HG03354 (cell line): Measurements from ENCODE around the gene ELK4.

Experiments
- ATAC-seq: cut with Tn5 transposase; IDR thresholded peaks from one replicate; pipeline ENCODE4 v1.9.1; 2021; ENCODE audit warnings: mild to moderate bottlenecking; ENCODE audit not compliant: unreplicated experiment, poor library complexity, severe bottlenecking

ELK4 gene

DNA sequence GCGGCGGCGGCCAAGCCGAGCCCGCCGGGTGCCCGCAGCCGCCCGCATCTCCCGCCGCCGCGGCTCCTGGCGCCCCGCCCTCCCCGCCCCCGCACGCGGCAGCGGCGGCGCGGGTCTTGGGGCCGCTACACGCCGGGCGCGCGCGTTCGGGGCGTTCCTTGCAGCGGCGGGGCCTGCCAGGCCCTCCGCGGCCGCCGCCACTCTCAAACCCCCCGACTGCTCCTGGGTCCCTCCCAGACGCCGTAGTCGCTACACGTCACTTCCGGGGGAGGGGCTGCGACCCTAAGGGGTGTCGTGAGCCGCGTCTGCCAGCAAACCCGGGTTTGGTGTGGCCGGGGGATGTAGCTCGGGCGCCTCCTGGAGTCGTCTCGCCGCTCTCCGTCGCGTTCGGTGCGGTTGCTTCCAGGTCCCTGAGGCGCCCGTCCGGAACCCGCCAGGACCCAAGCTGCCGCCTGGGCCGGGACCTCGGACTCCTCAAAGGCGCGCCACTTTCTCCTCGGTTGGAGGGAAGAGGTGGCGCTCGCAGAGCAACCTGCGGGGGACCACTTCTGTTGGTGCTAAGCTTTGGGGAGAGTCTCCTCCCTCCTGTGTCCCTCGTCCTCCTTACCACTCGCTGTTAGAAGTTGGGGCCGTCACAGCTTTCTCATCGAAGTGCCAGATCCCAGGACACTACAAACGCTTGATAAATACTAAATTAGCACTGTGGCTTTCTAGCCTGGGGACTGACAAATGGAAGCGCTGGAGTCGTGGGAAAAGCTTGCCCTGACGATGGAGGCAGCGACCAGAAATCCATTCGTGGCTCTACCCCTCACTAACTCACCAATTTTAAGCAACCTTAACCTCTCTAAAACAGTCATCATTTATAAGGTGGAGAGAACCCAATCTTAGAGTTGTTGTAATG lies at the start of gene ELK4:
ELK4 (minus strand) TSS at position 244 of the 901 bp plus-strand sequence. CDS start 8,129 bp downstream, outside the sequence.
- peak; percentile 79 for ATAC-seq

DNA sequence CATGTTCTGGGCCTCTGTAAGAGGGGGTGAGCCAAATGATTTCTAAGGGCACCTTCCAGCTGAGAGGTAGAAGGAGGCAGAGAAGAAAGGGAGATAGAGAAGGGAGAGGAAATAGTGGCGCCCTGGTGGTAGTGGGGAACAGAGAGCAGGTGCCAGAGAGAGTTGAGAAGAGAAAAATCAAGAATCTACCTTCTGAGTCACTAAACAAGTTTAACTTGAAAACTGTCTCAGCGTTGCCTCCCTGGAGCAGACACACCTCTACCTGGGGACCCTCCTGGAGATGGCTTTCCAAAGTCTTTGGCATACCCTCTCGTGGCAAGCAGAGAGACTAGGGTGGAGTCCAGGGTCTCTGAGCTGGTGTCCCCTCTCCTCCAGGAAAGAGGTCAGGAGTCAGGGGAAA lies 49.6 kb upstream of the ELK4 start:
- ATAC-seq, result no peak

- no peak for ATAC-seq
Observed at GRCh38 chr1:205680073-205680851, 48.5 kb upstream of the ELK4 start, which contains the start of gene SLC45A3. Gene SLC45A3 (minus strand): TSS chr1:205680509. CDS start chr1:205664656, 15,853 bp downstream.

- no peak for ATAC-seq
Observed at GRCh38 chr1:205678286-205679111, 46.7 kb upstream of the ELK4 start.

DNA sequence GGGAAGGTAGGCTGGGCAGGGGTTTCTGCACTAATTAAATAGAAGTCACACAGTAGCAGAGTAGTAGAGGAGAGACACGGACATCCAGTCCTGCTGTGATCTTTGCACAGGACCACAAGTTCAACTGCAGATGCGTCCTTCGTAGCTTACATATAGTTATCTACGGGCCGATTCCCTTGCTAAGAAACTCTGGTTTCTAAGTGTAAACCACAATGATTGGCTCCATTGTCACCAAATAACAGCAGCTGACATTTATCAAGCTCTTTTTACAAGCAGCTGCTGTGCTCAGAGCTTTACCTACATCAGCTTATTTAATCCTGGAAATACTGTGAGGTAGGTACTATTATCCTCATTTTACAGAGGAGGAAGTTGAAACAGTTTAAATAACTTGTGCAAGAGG lies 45.4 kb upstream of the ELK4 start:
- ATAC-seq, result no peak

- ATAC-seq, result no peak
Observed at GRCh38 chr1:205676597-205676996, 44.8 kb upstream of the ELK4 start.

DNA sequence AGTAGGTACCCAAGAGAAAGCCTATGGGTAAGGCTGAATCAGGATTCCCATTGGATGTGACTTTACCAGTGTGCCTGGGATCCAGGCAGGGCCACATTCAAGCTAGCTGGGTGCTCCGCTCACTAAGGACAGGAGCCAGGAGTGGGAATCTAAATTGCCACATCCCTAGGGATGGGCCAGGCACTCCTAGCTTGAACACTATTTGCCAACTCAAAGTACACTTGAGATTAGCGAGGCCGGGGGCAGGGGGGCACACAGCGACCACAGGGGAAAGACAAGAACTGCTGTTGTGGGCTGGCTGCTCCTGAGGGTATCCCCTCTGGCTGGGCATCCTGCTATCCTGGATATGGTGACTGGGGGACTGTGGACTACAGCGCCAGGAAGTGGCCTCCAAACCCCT lies 44.2 kb upstream of the ELK4 start:
- ATAC-seq, result no peak

DNA sequence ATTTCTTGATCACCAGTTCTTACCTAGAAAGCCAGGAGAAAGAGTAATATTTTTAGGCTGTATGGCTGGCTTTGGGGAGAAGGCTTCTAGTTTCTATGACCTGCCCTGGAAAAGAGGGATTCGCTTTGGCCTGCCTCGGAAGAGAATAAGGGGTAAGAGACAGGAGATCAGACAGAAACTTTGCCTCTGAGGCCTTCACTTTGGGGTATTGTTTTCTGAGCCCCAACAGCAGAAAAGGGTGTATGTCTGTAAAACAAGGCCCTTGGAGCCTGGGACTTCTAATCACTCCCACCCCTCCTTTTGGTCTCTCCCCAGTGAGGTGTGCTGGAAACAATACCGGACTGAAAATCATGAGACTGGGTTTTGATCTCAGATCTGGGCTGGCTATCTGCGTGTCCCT lies 43.4 kb upstream of the ELK4 start:
- no peak for ATAC-seq

- no peak for ATAC-seq
Observed at GRCh38 chr1:205672970-205673369, 41.2 kb upstream of the ELK4 start.

GRCh38 chr1:205672395-205672889 lies 40.6 kb upstream of the ELK4 start:
- ATAC-seq, result no peak

GRCh38 chr1:205670611-205671430 lies 39.0 kb upstream of the ELK4 start:
- ATAC-seq, result no peak

- no peak for ATAC-seq
Observed at GRCh38 chr1:205670150-205670446, 38.3 kb upstream of the ELK4 start.

DNA sequence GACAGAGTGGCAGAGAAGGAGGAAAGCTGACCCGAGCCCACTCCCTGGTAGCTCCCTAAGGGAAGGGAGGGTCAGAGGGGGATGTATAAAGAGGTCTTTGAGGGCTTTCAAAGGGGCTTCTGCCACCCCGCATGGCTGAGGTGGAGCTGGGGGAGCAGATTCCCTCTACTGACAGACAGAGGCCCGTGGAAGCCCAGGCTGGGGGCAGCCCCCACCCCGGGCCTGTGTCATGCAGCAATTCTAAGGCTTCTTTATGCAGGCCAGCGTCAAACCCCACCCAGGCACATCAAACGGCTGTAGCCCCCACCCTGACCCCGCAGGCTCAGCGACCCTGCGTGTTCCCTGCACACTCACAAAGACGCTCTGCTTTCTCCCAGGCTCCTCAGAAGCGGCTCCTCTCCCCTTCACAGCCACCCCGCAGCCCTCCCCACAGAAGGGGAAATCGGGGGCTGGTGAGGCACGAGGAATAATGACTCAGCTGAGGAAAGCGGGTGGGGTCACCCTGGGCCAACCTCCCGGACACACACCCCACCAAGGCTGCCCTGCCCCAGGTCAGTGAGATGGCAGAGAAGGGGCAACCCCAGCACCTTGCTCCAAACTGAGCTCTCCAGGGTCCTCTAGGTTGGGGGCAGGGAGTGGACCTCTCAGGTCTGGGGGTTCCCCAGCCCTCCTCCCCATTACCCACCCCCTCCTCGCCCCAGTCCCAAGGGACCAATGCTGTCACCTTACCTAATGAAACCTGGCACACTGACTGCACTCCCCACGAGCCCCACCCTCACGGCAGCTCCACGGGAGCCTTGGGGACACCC lies 37.7 kb upstream of the ELK4 start:
- ATAC-seq, result peak; percentile 35

- peak; percentile 55 for ATAC-seq
Observed at GRCh38 chr1:205668951-205669340, 37.1 kb upstream of the ELK4 start.

- no peak for ATAC-seq
Observed at GRCh38 chr1:205667909-205668643, 36.3 kb upstream of the ELK4 start.

DNA sequence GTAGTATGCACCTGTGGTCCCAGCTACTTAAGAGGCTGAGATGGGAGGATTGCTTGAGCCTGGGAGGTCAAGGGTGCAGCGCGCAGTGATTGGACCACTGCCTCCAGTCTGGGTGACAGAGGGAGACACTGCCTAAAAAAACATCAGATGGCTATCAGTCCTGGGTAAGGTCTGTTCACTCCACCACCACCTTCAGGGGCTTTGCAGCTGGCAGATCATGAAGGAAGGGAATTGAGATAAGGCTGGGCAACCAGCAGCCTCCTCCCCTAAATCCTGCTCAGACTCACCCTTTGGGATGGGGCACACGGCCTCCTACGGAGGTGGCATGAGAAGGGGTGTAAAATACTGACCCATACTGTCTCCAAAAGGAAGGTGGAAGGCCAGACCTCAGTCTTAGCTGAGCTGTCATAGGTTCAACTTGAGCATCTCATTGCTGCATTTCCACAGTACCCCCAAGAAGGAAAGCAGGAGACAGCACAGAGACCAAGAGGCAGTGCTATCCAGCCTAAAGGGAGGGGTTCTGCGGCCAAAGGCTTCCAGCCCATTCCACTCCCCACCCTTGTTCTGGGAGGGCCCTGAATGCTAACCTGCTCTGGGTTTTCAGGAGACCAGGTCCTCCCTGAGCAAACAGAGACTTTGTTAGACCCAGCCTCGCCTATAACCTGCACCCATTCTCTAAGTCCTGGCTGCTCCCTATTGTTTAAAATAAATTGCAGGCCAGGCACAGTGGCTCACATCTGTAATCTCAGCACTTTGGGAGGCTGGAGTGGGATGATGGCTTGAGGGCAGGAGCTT lies 34.8 kb upstream of the ELK4 start:
- no peak for ATAC-seq
